Activated naive CD4-positive, alpha-beta T cell treated with anti-CD3 and anti-CD28 coated beads, Interleukin-2, amount 50 U/mL, for 16 hours (primary cell): ENCODE results near the gene EVC2.
"Not testable (repeated sequence)": the region's sequence is repeated elsewhere in the genome, so short reads cannot be mapped to it uniquely, and the experiment has no call there.

Experiments used
- DNase-seq: peaks from one replicate; pipeline ENCODE4 v3.0.0-alpha.2; 2020

The EVC2 gene

DNA sequence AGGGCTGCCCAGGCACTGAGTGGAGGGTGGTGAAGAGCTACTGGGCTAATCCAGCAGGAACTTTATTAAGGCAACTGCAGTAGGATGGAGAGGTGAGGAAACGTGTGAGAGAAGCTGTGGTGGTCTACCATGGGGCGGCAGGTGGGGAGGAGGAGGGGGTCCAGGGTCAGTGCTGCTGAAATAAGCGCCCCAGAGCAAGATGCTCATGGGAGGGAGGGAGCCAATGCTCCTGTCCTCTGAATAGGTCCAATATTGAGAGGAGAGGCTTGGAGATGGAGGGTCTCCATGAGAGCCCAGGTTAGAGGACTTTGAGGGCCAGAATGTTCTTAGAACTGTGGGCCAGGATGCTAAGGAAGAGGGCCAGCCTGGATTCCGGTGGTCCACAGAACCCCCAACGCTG lies 37.9 kb upstream of the EVC2 start:
- no peak for DNase-seq

DNA sequence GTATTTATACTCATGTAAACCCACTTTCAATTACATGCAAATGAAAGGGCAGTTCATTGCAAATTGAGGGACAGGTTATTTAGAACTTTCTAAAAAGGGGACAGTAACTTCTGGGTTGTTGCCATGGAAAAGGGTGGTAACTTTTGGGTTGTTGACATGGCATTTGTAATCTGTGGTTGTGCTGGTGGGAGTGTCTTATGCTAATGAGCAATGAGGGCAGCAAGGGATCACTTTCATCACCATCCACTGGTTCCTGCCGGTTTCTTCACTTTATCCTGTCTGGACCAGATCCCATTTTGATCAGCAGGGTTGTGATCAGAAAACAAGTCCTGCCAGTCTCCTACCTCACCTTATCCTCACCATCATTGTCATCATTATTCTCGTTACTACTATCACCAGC lies 34.6 kb upstream of the EVC2 start:
- no peak for DNase-seq

DNA sequence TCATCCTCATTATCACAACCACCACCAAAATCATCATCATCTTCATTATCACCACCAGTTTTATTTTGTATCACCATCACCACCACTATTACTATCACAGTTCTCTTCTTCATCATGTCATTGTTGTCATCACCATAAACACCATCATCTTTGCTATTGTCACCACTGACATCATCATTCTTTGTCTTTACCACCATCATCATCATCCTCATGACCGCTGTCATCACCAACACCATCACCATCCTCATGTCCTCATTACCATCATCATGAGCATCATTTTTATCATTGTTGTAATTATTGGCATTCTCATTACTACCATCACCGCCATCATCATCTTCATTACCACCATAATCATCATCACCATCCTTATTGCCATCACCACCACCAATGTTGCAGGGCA lies 34.0 kb upstream of the EVC2 start:
- no peak for DNase-seq

DNA sequence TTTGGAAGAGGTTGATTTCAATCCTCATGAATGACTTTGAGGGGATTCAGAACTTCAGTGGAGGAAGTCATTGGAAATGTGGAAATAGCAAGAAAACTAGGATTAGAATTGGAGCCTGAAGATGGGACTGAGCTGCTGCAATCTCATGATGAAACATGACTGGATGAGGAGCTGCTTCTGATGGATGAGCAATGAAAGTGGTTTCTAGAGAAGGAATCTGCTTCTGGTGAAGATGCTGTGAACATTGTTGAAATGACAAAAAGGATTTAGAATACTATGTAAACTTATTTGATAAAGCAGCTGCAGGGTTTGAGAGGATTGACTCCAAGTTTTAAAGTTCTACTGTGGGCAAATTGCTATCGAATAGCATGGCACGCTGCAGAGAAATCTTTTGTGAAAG lies 29.7 kb upstream of the EVC2 start:
- DNase-seq: no peak

DNA sequence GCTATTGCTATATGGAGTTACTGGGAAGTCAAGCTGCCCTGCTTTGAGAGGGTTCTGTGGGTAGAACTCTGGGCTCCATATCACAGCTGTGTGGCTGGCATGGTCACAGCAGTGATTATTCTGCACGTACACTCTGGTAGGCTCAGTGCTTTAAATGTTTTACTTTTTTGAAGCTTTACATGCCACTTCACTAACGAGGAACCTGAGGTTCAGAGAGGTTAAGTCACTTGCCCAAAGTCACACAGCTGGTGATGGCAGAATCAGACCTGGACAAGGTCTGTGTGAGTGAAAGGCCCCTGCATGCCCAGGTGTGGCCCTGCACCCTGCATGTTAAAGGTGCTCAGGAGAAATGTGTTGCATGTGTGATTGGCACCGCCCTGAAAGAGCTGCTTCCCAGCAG lies 27.1 kb upstream of the EVC2 start:
- DNase-seq: no peak

DNA sequence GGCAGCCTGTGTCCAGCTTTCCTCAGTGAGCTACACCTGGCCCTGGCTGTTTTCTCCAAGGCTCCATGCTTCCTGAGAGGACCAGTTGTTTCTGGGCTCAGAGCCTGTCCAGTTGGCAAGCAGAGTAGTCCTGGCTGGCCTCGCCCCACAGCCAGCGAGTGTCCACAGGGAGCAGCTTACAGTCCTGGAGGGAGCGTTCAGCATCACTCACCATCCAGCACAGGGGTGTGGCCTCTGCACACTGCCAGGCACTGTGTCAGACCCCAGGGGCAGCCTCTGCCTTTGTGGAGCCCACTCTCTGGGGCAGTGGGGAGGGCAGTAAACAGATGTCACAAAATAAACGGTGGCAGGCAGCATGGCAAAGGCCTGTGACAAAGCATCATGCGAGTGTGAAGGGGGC lies 26.5 kb upstream of the EVC2 start:
- DNase-seq: no peak

DNA sequence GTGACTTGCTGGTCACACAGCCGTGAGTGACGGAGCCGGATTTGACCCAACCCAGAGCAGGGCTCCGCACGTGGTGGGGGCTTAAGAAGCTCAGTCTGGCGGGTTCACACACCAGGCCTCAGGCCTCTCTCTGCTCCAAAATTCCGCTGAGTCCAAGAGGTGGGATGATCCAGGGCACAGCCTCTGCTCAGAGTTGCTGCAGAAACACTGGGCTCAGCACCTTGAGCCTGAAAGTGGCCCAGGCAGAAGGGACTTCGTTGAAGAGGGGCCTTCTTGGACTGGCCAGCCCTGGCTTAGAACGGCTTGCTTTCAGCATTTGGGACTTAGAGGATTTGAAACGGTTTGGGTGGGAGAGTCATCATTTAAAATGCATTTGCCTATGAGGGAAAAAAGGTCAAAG lies 23.8 kb upstream of the EVC2 start:
- no peak for DNase-seq

DNA sequence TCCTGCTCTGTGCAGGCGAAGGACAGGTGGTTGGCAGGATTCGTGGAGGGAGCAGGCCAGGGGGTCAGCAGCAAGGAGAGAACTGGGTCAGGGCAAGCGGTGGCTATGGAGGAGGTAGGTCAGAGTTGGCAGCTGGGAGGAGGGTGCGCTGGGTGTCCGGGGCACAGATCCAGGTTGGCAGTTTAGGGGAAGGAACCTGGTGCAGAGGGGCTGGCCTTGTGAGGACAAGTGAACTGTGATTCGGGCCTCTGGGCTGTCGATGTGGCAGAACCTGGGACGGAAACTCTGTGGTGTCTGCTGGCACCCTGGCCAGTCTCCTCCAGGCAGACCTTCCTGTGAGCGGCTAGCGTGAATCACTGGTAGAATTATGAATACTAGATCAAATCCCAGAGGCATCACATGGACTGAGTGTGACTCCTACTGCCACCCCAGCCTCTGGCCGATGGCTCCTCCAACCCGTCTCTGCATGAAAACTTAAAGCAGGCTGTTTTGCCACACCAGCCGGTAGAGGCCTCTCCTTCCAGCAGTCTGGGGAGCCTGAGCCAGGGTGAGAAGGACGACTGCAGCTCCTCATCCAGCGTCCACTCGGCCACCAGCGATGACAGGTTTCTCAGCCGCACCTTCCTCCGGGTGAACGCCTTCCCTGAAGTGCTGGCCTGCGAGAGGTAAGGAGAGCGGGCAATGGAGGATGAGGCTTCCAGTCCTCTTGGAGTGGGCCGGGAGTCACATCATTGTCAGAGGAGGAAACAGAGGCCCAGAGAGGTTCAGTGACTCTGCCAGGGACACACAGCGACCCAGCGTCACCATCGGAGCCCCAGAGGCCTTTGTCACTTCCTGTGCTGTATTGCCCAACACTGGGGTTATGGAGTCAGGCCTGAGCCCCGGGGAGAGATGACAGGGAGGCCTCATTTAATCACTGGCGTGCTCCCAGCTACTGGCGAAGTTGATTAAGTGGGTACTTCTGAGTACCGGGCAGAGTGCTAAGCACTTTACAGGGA lies 22.9 kb upstream of the EVC2 start:
- no peak for DNase-seq

DNA sequence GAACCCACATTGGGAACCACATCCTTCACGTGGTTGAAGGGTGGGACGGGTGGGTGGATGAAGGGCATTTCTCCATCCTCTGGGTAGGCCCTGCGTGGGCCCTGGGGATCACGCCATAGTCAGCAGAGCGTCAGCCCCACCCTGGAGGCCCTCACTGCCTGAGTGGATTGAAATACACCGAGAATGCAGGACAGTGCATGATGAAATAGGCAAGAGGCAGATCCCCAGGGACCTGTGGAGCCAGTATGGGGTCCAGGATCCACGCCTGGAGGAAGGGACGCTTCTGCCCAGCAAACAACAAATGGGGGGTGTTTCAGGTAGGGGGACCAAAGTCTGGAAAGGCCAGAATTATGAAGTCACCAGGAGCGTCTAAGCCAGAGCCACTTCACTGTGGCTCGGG lies 22.1 kb upstream of the EVC2 start:
- DNase-seq: no peak

DNA sequence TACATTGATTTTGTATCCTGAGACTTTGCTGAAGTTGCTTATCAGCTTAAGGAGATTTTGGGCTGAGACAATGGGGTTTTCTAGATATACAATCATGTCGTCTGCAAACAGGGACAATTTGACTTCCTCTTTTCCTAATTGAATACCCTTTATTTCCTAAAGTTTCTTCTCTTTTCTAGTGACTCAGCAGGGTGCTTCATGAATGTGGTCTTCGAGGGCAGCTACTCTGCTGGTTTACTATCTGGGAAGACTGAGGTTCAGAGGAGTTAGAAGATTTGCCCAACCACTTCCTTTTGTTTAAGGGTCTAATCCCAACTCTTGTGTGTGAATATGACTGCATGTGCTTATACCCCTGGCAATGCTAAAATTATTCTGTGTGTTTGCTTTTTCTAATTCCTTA lies 20.1 kb upstream of the EVC2 start:
- DNase-seq: not testable (repeated sequence)

DNA sequence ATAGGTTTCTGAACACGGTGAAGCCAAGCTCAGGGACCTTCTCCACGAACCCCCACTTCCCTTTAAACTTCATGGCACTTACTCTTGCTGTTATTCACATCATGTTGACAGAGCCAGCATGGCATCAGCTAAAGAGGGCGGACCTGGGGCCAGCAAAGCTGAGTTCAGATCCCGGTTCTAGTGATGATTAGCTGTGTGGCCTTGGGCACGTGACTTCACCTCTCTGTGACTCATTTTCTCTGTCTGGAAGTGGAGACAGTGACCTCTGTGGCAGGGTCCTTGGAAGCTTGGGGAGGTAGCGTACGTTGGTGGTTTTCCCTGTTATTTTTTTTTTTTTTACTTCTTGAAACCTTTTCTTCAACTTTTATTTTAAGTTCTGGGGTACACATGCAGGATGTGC lies 16.0 kb upstream of the EVC2 start:
- no peak for DNase-seq

DNA sequence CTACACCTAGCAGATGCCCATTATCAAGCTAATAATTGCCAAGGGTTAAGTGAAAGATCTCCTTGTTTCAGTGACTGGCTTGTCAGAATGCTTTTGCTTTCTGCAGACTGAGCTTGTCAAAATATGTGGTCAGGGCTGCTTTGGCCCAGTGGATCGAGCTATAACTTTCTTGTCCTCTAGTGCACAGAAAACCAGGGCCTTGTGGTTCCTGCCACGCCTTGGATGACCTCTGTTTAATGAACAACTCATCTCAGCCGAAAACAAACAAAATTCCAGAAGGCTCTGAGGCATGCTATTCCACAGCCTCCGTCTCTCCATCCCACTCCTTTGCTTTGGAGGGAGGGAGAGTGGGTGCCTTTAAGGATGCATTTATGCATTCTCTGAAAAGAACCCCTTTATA lies 14.0 kb upstream of the EVC2 start:
- no peak for DNase-seq

DNA sequence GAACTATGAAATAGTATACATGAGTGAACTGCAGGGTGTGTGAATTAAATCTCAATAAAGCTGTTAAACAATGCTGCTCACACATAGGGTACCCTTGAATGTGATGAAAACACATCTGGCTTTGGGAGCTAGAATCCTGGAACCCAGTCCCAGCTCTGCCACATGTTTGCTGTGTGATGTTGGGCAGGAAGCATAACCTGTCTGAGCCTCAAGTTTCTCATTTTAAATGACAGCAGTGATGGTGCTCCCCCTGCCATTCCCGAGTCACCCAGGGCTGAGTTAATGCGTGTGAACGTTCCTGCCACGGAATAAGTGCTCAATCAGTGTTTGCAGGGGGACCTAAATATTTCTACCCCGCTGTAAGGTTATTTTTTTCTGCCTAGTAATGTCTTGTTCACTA lies 13.6 kb upstream of the EVC2 start:
- DNase-seq: no peak

DNA sequence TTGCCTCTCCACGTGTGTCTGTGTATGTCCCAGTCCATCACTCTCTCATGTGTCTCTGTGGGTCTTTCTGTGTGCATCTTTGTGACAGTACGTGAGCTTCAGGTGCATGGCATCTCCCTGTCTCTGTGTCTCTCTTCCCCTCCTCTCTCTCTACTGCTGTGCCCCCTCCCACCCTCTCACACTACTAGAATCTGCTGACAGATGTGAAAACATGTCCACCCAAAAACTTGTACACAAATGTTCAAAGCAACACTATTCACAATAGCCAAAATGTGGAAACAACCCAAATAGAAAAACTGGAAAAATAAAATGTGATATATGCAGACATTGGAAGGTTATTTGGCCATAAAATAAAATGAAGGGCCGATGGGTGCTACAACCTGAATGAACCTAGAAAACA lies 12.6 kb upstream of the EVC2 start:
- no peak for DNase-seq

DNA sequence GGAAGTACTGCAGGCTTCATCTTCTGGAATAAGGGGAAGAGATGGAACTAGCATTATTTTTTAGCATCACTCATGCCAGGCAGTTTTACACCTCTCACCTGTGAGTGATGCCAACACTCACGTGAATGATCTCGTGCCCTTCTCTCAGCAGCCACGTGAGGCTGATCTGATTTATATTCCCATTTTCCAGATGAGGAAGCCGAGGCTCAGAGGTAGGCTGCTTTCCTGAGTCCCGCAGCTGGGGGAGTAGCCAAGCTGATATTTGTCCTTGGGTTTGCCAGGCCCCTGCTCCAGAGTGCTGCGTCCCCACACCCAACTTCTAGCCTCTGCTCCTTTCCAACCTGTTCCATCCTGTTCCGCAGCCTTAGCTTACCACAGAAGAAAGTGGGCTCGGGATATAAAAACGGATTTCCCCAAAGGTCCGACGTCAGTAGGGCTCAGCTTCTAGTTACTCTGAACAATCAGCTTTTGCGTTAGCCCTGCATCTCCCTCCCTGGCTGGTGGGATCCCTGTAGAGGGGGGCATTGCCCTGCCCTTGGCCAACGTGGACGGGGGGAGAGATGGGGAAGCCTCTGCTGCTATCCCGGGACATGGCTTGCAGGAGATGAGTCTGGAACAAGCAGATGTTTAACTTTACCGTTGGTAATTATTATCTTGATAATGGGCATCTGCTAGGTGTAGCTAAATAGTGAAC lies 11.9 kb upstream of the EVC2 start:
- no peak for DNase-seq

DNA sequence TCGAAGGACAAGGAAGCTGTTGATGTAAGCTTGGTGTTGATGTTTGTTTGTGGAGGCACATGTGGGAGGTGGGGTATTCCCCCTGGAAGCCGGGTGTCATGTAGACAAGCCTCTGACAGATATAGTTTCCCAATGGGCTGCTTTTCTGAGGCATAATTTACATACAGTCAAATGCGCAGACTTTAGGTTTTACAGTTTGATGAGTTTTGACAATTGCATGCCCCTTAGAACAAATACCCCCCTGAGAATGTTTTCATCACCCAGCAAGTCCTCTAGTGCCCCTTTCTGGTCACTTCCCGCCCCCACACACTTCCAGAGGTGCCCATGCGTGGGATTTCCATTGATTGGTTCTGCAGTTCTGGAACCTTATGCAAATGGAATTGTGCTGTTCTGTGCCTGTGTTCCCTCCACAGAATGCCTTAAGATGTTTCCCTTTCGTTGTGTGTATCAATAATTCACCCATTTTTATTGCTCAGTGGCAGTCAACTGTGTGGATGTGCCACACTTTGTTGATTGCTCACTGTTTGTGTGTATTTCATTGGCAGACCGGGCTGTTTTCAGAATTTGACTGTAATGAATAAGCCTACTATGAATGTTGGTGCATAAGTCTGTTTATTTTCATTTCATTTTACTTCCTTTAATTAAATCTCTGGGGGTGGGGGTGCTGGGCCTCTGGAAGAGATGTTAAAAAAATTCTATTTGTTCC lies 11.1 kb upstream of the EVC2 start:
- DNase-seq: no peak

DNA sequence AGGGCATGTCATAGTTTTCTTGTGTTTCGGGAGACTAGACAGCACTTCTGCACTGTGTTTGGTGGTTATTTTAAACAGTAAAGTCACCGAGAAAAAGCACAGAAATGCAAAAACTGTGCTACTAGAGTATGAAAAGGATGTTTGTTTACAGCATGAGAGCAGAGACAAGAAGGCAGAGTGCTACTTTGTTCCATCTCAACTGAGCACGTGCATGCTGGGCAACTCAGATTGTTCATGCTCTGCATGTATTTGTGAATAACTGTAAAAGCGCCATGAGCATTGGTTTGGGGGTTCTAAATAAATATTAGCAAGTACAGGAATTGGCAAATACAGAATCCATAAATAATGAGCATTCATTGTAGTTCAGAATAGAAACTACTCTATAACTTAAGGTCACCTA lies 10.1 kb upstream of the EVC2 start:
- DNase-seq: no peak

DNA sequence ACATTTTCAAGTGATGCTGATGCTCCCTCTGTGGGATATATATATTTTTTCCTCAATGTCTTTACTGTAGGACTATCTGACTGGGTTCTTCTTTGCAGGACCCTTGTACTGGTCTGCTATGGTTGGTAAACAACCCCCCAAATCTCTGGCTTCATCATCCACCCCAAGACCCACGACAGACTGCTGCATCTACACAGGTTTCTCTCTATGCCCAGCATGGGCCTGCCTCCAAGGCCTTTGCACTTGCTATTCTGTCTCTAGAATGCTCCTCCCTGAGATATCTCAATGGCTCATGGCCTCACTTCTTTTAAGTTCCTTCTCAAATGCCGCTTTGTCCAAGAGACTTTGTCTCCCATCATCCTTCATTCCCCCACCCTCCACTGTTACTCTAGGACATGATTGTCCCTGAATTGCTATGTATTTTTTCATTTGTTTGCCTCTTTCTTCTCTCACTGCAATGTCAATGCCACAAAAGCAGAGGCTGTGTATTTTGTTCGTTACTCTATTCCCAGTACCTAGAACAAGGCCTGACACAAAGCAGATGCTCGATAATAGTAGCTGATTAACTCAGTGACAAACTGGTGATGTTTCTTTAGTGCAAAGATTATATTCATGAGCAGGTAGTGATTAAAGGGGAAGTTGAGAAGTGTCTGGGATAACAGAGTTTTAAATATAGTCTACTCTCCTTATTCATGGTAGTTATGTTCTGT lies 9.2 kb upstream of the EVC2 start:
- no peak for DNase-seq

DNA sequence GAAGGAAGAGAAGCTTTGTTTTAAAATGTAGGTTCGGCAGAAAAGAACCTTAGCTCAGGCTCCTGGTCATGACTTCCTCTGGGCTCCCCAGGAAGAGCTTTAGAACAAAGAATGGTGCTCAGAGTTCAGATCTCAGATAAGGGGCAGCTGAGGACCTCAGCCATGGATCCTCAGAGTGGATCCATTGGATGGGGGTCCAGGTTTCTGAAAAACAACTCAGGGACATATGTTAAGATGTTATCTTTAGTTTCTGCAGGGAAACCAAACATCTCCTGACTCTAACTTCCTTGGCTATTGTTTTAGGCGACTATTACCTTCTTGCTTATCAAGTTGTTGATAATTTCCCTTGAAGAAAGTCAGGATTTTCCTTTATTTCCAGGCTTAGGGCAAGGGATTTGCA lies 8.0 kb upstream of the EVC2 start:
- no peak for DNase-seq

DNA sequence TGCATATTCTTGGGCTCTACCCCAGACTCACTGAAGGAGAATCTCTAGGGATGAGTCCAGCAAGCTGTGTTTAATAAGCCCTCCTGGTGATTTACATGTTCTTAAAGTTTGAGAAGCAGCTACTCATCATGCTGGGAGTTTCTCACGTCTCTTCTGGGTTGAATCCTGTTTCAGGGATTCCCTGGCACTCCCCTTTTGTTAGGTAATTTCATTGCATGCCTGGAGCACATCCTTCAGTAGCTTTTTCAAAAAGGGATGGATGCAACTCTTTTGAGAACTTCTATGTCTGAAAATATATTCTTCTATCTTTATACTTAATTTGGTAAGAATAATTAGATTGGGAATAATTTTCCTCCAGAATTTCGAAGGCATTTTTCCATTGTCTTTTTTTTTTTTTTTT lies 7.0 kb upstream of the EVC2 start:
- no peak for DNase-seq

DNA sequence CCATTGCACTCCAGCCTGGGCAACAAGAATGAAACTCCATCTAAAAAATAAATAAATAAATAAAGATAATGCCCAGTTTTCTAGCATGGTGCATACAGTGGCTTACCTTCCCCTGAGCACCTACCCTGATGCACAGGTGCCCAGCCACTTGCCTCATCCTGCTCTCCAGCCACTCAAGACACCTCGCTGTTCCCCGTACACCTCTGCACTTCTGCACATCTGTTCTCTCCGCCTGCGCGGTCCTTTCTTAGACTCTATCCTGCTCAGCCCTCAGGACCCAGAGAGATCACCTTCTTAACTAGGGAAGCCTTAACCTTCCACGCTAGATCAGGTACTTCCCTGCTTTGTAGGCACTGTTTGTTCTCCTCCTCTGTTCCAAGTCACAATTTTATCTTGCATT lies 5.5 kb upstream of the EVC2 start:
- no peak for DNase-seq

DNA sequence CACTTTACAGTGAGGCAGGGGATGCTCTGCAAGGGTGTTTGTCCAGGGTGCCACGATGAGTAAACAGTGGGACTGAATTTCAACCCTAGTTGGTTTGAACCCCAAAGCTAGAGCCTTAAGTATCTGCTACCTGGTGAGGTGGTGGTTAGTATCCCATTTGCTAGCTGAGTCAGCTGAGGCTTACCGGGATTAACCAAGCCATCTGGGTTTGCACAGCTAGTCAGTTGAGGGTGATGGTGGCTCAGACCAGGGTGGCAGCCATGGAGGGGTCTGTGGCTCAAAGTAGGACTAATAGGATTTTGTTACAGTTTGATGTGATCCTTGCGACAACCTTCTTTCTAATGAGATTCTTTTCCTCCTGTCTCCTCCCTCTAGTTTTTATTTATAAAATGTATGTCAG lies 4.6 kb upstream of the EVC2 start:
- DNase-seq: no peak

DNA sequence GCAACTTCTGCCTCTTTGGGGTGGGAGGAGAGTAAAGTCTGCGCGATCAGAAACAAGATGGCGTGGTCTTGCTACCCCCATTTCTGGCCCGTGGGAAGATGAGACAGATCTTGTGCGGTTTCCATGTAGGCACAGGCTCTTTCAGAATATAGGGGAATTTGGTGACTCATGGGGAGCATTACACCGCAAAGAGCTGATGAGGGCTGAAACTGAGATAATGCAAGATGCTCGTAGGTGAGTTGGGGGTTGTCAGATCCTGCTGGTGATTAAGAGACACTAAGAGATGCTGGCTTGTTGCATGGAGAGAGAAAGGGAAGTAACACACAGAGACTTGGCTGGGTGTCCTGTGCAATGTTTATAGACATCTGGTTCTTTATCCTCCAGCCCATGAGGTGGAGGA lies 4.2 kb upstream of the EVC2 start:
- DNase-seq: no peak
